H9 (cell line): ENCODE data around the gene MYO5B. TPM values are rescaled to one million over a fixed set of nuclear protein-coding genes. Genes with fewer than 3 reads are reported as not detected.

Source experiments
- DNase-seq: peaks from one replicate; pipeline ENCODE4 v3.0.0-alpha.2; 2017
- H2AFZ ChIP-seq: one replicate; pipeline ENCODE4 v1.6.1; 2013; ENCODE audit warnings: mild to moderate bottlenecking, low read length, control low read depth, moderate library complexity
- H2AK5ac ChIP-seq: 2 replicates; pipeline ENCODE4 v1.6.1; 2013; ENCODE audit warnings: low read length, control low read depth, mixed read lengths; ENCODE audit not compliant: insufficient read length
- H2BK120ac ChIP-seq: one replicate; pipeline ENCODE4 v1.6.1; 2013; ENCODE audit warnings: low read depth, mild to moderate bottlenecking, low read length, control low read depth, inconsistent platforms; ENCODE audit not compliant: poor library complexity, severe bottlenecking
- H2BK12ac ChIP-seq: 2 replicates; pipeline ENCODE4 v1.6.1; 2013; ENCODE audit warnings: low read length, control low read depth, mixed read lengths, low read depth; ENCODE audit not compliant: insufficient read length
- H2BK15ac ChIP-seq: 2 replicates; pipeline ENCODE4 v1.6.1; 2013; ENCODE audit warnings: low read depth, low read length, control low read depth
- H2BK20ac ChIP-seq: one replicate; pipeline ENCODE4 v1.6.1; 2013; ENCODE audit warnings: low read depth, mild to moderate bottlenecking, low read length, control low read depth, inconsistent platforms; ENCODE audit not compliant: poor library complexity, severe bottlenecking
- H2BK5ac ChIP-seq: 2 replicates; pipeline ENCODE4 v1.6.1; 2013; ENCODE audit warnings: low read length, control low read depth, mixed read lengths; ENCODE audit not compliant: insufficient read length
- H3K14ac ChIP-seq: 2 replicates; pipeline ENCODE4 v1.6.1; 2013; ENCODE audit warnings: low read length, control low read depth; ENCODE audit not compliant: insufficient read depth
- H3K18ac ChIP-seq: 2 replicates; pipeline ENCODE4 v1.6.1; 2013; ENCODE audit warnings: low read depth, mild to moderate bottlenecking, mixed read lengths, low read length, control low read depth; ENCODE audit not compliant: insufficient read length
- H3K23ac ChIP-seq: 2 replicates; pipeline ENCODE4 v1.6.1; 2013; ENCODE audit warnings: low read length, control low read depth, mixed read lengths, low read depth; ENCODE audit not compliant: insufficient read length
- H3K23me2 ChIP-seq: 2 replicates; pipeline ENCODE4 v1.6.1; 2013; ENCODE audit warnings: low read depth, mild to moderate bottlenecking, mixed read lengths, low read length, control low read depth; ENCODE audit not compliant: insufficient read length, poor library complexity, severe bottlenecking
- H3K27ac ChIP-seq: 2 replicates; pipeline ENCODE4 v1.5.1; 2013; ENCODE audit warnings: low read length, control low read depth, mixed read lengths, low read depth; ENCODE audit not compliant: insufficient read length
- H3K27me3 ChIP-seq: 2 replicates; pipeline ENCODE4 v1.6.1; 2013; ENCODE audit warnings: low read length, control low read depth, inconsistent platforms; ENCODE audit not compliant: insufficient read depth
- H3K4ac ChIP-seq: 2 replicates; pipeline ENCODE4 v1.6.1; 2013; ENCODE audit warnings: low read depth, mild to moderate bottlenecking, control low read depth, inconsistent platforms, low read length, moderate library complexity
- H3K4me1 ChIP-seq: 2 replicates; pipeline ENCODE4 v1.6.1; 2013; ENCODE audit warnings: low read length, control low read depth, inconsistent platforms; ENCODE audit not compliant: insufficient read depth
- H3K4me2 ChIP-seq: 2 replicates; pipeline ENCODE4 v1.6.1; 2013; ENCODE audit warnings: low read length, control low read depth, mixed read lengths; ENCODE audit not compliant: insufficient read length, insufficient read depth
- H3K56ac ChIP-seq: 2 replicates; pipeline ENCODE4 v1.6.1; 2013; ENCODE audit warnings: low read depth, mild to moderate bottlenecking, mixed read lengths, low read length, control low read depth; ENCODE audit not compliant: insufficient read length
- H3K79me1 ChIP-seq: 2 replicates; pipeline ENCODE4 v1.6.1; 2013; ENCODE audit warnings: low read depth, mild to moderate bottlenecking, moderate library complexity, low read length, control low read depth, inconsistent platforms; ENCODE audit not compliant: insufficient read depth, poor library complexity, severe bottlenecking
- H3K79me2 ChIP-seq: 2 replicates; pipeline ENCODE4 v1.6.1; 2013; ENCODE audit warnings: low read length, control low read depth, inconsistent platforms; ENCODE audit not compliant: insufficient read depth
- H3K9ac ChIP-seq: 2 replicates; pipeline ENCODE4 v1.6.1; 2013; ENCODE audit warnings: low read length, control low read depth, mixed read lengths; ENCODE audit not compliant: insufficient read length; ENCODE audit errors: extremely low read depth
- H3K9me3 ChIP-seq: one replicate; pipeline ENCODE4 v1.6.1; 2013; ENCODE audit warnings: low read depth, low read length, inconsistent platforms; ENCODE audit not compliant: control insufficient read depth
- H3T11ph ChIP-seq: one replicate; pipeline ENCODE4 v1.6.1; 2013; ENCODE audit warnings: mild to moderate bottlenecking, low read length, control low read depth, inconsistent platforms
- H4K20me1 ChIP-seq: one replicate; pipeline ENCODE4 v1.6.1; 2013; ENCODE audit not compliant: control insufficient read depth, insufficient read length, insufficient read depth
- H4K5ac ChIP-seq: 2 replicates; pipeline ENCODE4 v1.6.1; 2013; ENCODE audit warnings: low read depth, mild to moderate bottlenecking, mixed read lengths, low read length, control low read depth; ENCODE audit not compliant: insufficient read length
- H4K8ac ChIP-seq: replicated peaks from 2 replicates; pipeline ENCODE4 v1.6.1; 2013; ENCODE audit warnings: low read length, control low read depth, mixed read lengths, low read depth; ENCODE audit not compliant: insufficient read length
- H4K91ac ChIP-seq: 2 replicates; pipeline ENCODE4 v1.6.1; 2013; ENCODE audit warnings: low read depth, mild to moderate bottlenecking, moderate library complexity, mixed read lengths, low read length, control low read depth; ENCODE audit not compliant: insufficient read length
- H3K27ac Mint-ChIP-seq, 3 experiments: 2 replicates in 2 of 3; 3 replicates in 1 of 3; pipeline ENCODE4 v1.8.0; 2020 to 2021; ENCODE audit warnings: mixed read lengths in 3 of 3, mild to moderate bottlenecking in 1 of 3, moderate library complexity in 1 of 3
- H3K27me3 Mint-ChIP-seq: 2 replicates; pipeline ENCODE4 v1.8.0; 2021; ENCODE audit warnings: low read depth, mild to moderate bottlenecking, moderate library complexity, mixed read lengths
- H3K36me3 Mint-ChIP-seq, 3 experiments: 2 replicates in 2 of 3; 3 replicates in 1 of 3; pipeline ENCODE4 v1.8.0; 2020 to 2021; ENCODE audit warnings: low read depth in 3 of 3, mixed read lengths in 3 of 3; ENCODE audit not compliant: insufficient read depth in 1 of 3
- H3K4me1 Mint-ChIP-seq, 2 experiments: 2 replicates each; pipeline ENCODE4 v1.8.0; 2020; ENCODE audit warnings: mixed read lengths in 2 of 2
- H3K4me3 Mint-ChIP-seq, 2 experiments: 2 replicates in 1 of 2; 3 replicates in 1 of 2; pipeline ENCODE4 v1.8.0; 2020 to 2021; ENCODE audit warnings: mild to moderate bottlenecking in 2 of 2, mixed read lengths in 2 of 2, moderate library complexity in 1 of 2
- H3K9me3 Mint-ChIP-seq, 2 experiments: 2 replicates in 1 of 2; 3 replicates in 1 of 2; pipeline ENCODE4 v1.8.0; 2020; ENCODE audit warnings: mild to moderate bottlenecking in 2 of 2, mixed read lengths in 2 of 2, moderate library complexity in 1 of 2
- WGBS: extraction: QIAGEN DNeasy Blood & Tissue Kit; methylation state at CpG from one replicate; pipeline ENCODE4 v1.1.7; 2013; ENCODE audit warnings: missing lambda C conversion rate, low lambda C conversion rate, mixed read lengths; ENCODE audit not compliant: insufficient read length; ENCODE audit errors: extremely low coverage; 5-methylcytosine and 5-hydroxymethylcytosine counted together
- total RNA-seq: library from RNA; stranded (reverse); gene quantifications from 2 replicates; pipeline ENCODE4 v1.2.1, GENCODE V29; 2021
- TF ChIP-seq, protein P1 (sequence below): fragments of 200-600 bp; sonication (generic); conservative IDR thresholded peaks from 3 replicates; pipeline ENCODE4 v1.8.0; 2021; ENCODE audit warnings: antibody characterized with exemption, mild to moderate bottlenecking

MYO5B gene
- total RNA-seq, 1 experiment from 2014 or later: 9.3 TPM

DNA sequence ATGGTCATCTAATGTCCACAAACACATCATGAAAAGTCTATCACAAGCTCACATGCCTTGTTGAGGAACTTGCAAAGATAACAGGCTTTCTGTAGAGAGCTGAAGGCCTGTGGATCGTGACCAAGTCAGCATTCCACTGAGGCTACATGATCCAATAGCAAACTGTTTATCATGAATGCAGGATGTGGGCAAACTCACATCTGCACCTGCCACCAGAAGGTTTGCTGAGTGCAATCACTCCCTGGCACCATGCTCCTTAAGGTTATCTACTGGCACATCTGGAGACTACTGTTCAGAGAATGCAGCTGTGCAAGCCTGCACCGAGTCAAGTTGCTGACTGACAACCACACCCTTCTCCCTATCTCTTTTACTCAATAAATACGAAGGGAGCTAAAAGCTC, 314.3 kb downstream of the MYO5B start:
- no peak overlapping the region for H4K91ac ChIP-seq
- WGBS: no CpG with 5 or more reads among the region's 3 CpGs
- H3K4me2 ChIP-seq: no peak overlapping the region
- Mint-ChIP-seq H3K27me3 (no peaks in the 10 kb centered on the region; the same call in 1 of the 2 replicates), H3K9me3 (no peaks in the 10 kb centered on the region; a peak in 1 of 5 replicates), H3K36me3 (no peaks in the 10 kb centered on the region), H3K27ac (no peak overlapping the region), H3K4me1 (peaks cover 2 to 3% of the 10 kb centered on the region in 2 experiments), H3K4me3 (no peak overlapping the region)
- H3K27ac ChIP-seq: no peak overlapping the region
- H4K20me1 ChIP-seq: no peaks in the 10 kb centered on the region
- H4K8ac ChIP-seq: no peak overlapping the region
- DNase-seq: no peak
- H4K5ac ChIP-seq: no peak overlapping the region
- no peak overlapping the region for H2BK12ac ChIP-seq
- H3K27me3 ChIP-seq: no peaks in the 10 kb centered on the region
- H3K79me1 ChIP-seq: no peaks in the 10 kb centered on the region
- H3K9ac ChIP-seq: no peak overlapping the region
- no peak overlapping the region for H3K18ac ChIP-seq
- no peaks in the 10 kb centered on the region for H3K9me3 ChIP-seq
- no peak overlapping the region for H2BK120ac ChIP-seq
- H3K14ac ChIP-seq: no peak overlapping the region
- no peak overlapping the region for H2BK5ac ChIP-seq
- H3K56ac ChIP-seq: no peak overlapping the region
- H3K23me2 ChIP-seq: no peaks in the 10 kb centered on the region
- TF ChIP-seq, protein P1, sequence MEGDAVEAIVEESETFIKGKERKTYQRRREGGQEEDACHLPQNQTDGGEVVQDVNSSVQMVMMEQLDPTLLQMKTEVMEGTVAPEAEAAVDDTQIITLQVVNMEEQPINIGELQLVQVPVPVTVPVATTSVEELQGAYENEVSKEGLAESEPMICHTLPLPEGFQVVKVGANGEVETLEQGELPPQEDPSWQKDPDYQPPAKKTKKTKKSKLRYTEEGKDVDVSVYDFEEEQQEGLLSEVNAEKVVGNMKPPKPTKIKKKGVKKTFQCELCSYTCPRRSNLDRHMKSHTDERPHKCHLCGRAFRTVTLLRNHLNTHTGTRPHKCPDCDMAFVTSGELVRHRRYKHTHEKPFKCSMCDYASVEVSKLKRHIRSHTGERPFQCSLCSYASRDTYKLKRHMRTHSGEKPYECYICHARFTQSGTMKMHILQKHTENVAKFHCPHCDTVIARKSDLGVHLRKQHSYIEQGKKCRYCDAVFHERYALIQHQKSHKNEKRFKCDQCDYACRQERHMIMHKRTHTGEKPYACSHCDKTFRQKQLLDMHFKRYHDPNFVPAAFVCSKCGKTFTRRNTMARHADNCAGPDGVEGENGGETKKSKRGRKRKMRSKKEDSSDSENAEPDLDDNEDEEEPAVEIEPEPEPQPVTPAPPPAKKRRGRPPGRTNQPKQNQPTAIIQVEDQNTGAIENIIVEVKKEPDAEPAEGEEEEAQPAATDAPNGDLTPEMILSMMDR: no peak
- H3K4ac ChIP-seq: no peak overlapping the region
- no peak overlapping the region for H2BK15ac ChIP-seq
- H2BK20ac ChIP-seq: no peak overlapping the region
- no peak overlapping the region for H3T11ph ChIP-seq
- H3K4me1 ChIP-seq: no peaks in the 10 kb centered on the region
- H2AFZ ChIP-seq: no peak overlapping the region
- H3K79me2 ChIP-seq: no peaks in the 10 kb centered on the region
- no peak overlapping the region for H3K23ac ChIP-seq
- no peak overlapping the region for H2AK5ac ChIP-seq
